COLO668 (cell line): Measurements from ENCODE around the gene MYD88.
A peak's percentile ranks its signal among the peaks of the same experiment; 100 is the strongest.
"Not testable (repeated sequence)": the region's sequence is repeated elsewhere in the genome, so short reads cannot be mapped to it uniquely, and the experiment has no call there.

Experiments used
- DNase-seq: peaks from one replicate; lab custom pipeline; 2025; ENCODE audit not compliant: unreplicated experiment; lab: John Stamatoyannopoulos, UW

The MYD88 gene

GRCh38 chr3:38141173-38141951 is 2.9 kb downstream of the MYD88 start:
- DNase-seq, result no peak

GRCh38 chr3:38141952-38142273 is 3.5 kb downstream of the MYD88 start:
- DNase-seq, result peak; percentile 20

- no peak for DNase-seq
Observed at GRCh38 chr3:38142959-38143358, 4.5 kb downstream of the MYD88 start.

- DNase-seq, result no peak
Observed at GRCh38 chr3:38143511-38143910, 5.0 kb downstream of the MYD88 start.

GRCh38 chr3:38146504-38146903 is 8.0 kb downstream of the MYD88 start:
- DNase-seq, result no peak

GRCh38 chr3:38147421-38147820 is 9.0 kb downstream of the MYD88 start:
- DNase-seq, result no peak

GRCh38 chr3:38148311-38148882 is 9.9 kb downstream of the MYD88 start:
- no peak for DNase-seq

GRCh38 chr3:38149708-38150107 is 11.2 kb downstream of the MYD88 start:
- DNase-seq, result no peak

- no peak for DNase-seq
Observed at GRCh38 chr3:38150780-38151528, 12.5 kb downstream of the MYD88 start.

- no peak for DNase-seq
Observed at GRCh38 chr3:38151667-38152265, 13.3 kb downstream of the MYD88 start.

GRCh38 chr3:38152609-38153008 is 14.1 kb downstream of the MYD88 start:
- DNase-seq, result no peak

- no peak for DNase-seq
Observed at GRCh38 chr3:38153221-38153620, 14.8 kb downstream of the MYD88 start.

- no peak for DNase-seq
Observed at GRCh38 chr3:38154033-38154494, 15.6 kb downstream of the MYD88 start.

GRCh38 chr3:38154625-38155255 is 16.3 kb downstream of the MYD88 start:
- no peak for DNase-seq

GRCh38 chr3:38155825-38156224 is 17.4 kb downstream of the MYD88 start:
- no peak for DNase-seq

- no peak for DNase-seq
Observed at GRCh38 chr3:38157117-38157516, 18.7 kb downstream of the MYD88 start.

GRCh38 chr3:38157595-38157994 is 19.1 kb downstream of the MYD88 start:
- DNase-seq, result peak; percentile 10

- DNase-seq, result no peak
Observed at GRCh38 chr3:38158472-38158871, 20.0 kb downstream of the MYD88 start.

GRCh38 chr3:38160704-38161103 is 22.2 kb downstream of the MYD88 start:
- DNase-seq, result not testable (repeated sequence)

GRCh38 chr3:38163117-38163840 is 24.8 kb downstream of the MYD88 start:
- DNase-seq, result no peak
